Stimulated activated CD4-positive, alpha-beta T cell treated with anti-CD3 and anti-CD28 coated beads, Interleukin-4, amount 100 ng/mL, for 1 hour (primary cell): ENCODE data around the gene HIGD1B.

Experiments
- DNase-seq: peaks from one replicate; pipeline ENCODE4 v3.0.0-alpha.2; 2020

Gene HIGD1B

DNA sequence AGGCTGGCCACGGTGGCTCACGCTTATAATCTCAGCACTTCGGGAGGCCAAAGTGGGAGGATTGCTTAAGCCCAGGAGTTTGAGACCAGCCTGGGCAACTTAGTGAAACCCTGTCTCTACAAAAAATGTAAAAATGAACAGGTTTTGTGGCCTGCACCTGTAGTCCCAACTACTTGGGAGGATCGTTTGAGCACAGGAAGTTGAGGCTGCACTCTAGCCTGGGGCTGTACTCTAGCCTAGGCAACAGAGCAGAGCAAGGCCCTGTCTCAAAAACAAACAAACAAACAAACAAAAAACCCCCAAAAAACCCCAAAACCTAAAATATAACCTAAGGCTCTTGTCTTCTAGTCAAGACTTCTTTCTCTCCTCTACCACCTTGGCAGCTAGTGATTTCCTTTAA lies 7.4 kb upstream of the HIGD1B start:
- DNase-seq, result no peak

DNA sequence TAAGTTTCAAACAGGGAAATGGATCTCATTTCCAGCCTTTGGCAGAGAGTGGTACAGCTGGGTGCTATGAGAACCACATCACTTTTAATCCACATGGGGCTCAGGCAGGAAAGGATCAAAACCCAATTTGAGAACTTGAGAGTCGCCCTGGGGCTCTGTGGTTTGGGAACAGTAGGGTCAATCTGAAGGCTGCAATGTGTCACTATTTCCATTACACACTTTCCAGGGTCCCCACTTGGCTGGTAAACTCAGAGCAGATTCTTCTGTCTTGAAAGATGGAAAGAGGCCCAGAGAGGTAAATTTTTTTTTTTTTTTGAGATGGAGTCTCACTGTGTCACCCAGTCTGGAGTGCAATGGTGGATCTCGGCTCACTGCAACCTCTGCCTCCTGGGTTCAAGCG lies 6.7 kb upstream of the HIGD1B start:
- DNase-seq, result no peak

GRCh38 chr17:44842748-44843147 lies 4.9 kb upstream of the HIGD1B start:
- no peak for DNase-seq

GRCh38 chr17:44844390-44844830 lies 3.3 kb upstream of the HIGD1B start:
- DNase-seq, result no peak

DNA sequence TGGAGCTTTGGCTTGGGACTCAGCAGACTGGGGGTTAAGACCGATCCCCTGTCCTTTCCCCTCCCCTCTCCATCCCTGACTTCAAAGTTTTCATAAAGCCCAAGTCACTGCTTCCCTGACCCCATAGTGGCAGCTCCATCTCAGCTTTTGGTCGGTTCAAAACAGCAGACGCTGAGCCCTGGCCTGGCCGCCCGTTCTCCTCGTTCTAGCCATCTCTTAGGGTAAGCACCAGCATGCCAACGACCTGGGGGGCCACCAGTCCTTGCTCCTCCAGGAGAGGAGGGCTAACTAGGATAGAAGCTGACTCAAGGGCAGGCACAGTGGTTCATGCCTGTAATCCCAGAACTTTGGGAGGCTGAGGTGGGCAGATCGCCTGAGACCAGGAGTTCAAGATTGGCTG lies 1.5 kb upstream of the HIGD1B start:
- DNase-seq, result no peak

- no peak for DNase-seq
Observed at GRCh38 chr17:44848257-44848795, 643 bp downstream of the HIGD1B start.

DNA sequence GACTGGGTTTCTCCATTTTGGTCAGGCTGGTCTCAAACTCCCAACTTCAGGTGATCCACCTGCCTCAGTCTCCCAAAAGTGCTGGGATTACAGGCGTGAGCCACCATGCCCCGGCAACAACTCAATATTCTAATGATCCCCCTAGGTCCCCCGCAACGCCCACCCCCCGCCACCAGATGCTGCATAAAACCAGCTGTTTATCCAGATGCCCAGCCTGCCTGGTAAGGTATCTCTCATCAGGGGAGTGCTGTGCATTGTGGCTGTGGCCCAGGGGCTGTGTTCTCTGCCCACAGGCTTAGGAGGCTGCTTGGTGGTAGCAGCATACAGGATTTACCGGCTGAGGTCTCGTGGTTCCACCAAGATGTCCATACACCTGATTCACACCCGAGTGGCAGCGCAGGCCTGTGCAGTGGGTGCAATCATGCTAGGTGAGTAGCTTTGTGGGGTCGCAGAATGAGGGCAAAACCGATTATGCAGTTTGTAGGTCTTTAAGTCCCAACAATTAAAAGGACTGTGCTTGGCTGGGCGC lies 1.3 kb downstream of the HIGD1B start:
- no peak for DNase-seq

DNA sequence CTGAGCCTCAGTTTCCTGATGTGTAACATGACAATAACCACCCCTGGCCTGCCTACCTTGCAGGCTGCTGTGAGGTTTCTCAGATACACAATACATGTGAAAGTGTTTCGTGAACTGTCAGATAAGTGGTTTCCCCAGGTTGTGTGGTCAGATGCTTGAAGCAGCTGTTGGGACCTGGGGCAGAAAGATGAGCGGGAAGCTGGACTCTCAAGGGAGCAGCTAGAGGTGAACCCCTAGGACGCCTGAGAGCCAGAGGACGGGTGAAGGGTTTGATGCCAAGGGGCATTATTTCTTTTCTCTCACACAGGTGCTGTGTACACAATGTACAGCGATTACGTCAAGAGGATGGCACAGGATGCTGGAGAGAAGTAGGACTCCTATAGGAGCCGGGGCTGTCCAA lies 2.3 kb downstream of the HIGD1B start:
- DNase-seq, result no peak

GRCh38 chr17:44850612-44851011 lies 2.9 kb downstream of the HIGD1B start:
- DNase-seq, result no peak

DNA sequence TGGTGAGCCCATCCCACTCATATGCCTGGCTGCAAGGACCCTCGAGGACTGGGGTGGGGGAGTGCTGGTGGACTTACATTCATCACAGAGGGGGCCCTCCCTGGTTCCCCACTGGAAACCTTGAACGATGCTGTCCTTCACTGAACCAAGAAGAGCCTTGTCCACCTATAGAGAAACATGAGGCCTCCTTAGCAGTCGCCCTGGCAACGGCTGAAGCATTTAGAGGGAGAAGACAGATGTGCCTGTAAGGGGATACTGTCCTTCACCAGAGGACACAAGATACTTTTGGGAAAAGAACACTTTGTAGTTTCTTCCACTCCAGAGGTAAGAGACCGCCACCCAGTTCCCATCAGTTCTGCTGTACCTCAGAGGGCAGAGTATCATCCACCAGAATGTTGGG lies 6.5 kb downstream of the HIGD1B start:
- DNase-seq, result no peak

DNA sequence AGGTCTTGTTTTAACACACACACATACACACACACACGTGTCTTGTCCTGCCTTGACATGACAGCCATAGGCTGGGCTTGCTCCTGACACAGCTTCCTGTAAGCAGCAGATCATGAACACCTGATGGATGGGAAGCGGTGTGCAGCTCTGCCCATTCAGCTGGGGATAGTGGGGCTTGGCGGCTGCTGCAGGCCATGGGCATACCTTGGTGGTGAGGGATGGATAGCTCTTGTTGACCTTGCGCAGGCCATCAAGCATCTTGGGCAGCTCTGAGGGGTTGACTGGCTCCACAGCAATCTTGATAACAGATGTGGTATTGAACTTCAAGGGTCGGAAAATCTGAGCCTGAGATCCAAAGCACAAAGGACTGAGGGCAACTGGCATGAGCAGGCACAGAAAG lies 12.0 kb downstream of the HIGD1B start:
- no peak for DNase-seq

- no peak for DNase-seq
Observed at GRCh38 chr17:44862278-44862914, 14.7 kb downstream of the HIGD1B start.

DNA sequence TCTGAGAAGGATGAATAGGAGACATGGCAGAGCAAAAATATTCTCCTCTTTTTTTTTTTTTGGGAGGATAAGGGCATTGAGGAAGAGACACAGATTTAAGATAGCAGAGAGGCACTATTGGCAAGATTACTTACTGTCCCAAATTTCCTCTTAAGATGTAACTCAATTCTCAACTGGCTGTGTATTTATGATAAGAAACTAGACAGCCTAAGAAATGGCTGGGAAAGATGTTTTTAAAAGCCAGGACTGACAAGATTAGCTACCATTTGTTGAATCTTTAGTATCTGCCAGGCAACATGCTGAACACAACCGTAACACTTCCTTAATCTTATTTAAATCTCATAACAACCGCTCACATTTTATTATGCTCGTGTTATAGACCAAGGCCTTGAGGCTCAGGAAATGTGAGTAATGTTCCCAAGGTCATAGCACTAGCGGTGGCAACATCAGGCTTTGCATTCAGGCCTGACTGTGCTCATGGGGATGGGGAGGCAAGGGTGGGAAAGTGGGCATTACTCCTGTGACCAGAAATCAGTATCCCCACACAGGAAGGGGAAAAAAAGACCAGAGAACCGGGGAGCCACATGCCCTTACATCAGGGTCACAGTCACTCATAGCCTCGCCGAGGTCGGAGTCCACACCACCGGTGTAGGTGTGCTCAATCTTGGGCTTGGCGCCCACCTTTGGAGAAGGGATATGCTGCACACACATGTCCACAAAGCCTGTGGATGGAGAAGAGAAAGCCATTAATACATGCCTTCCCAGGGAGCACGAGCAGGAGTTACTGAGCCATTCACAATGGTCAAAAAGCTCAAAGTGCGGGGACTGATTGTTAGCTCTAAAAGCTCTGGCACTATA lies 15.6 kb downstream of the HIGD1B start:
- no peak for DNase-seq

- DNase-seq, result no peak
Observed at GRCh38 chr17:44864831-44865230, 17.1 kb downstream of the HIGD1B start.

DNA sequence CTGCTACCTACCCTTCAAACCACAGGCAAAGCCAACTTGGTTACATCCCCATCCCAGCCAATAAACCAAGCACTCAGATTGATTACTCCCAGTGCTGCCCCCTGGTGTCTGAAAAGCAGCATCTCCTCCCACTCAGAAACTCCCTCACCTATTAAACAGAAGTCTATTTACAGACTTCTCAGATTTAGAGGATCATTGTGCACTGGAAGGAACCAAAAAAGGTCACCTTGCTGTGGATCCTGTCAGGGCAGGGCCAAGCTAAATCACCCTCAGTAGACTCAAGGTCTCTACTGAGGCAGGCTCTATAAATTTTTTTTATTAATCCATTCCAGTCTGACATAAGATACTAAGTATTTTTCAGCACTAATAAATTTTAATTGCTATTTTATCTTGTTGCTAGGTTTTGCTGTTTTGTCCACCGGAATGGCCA lies 17.6 kb downstream of the HIGD1B start:
- peak; percentile 61 for DNase-seq

- DNase-seq, result no peak
Observed at GRCh38 chr17:44865931-44866330, 18.2 kb downstream of the HIGD1B start.

- no peak for DNase-seq
Observed at GRCh38 chr17:44867841-44868240, 20.2 kb downstream of the HIGD1B start.

GRCh38 chr17:44871556-44871955 lies 23.9 kb downstream of the HIGD1B start:
- no peak for DNase-seq

DNA sequence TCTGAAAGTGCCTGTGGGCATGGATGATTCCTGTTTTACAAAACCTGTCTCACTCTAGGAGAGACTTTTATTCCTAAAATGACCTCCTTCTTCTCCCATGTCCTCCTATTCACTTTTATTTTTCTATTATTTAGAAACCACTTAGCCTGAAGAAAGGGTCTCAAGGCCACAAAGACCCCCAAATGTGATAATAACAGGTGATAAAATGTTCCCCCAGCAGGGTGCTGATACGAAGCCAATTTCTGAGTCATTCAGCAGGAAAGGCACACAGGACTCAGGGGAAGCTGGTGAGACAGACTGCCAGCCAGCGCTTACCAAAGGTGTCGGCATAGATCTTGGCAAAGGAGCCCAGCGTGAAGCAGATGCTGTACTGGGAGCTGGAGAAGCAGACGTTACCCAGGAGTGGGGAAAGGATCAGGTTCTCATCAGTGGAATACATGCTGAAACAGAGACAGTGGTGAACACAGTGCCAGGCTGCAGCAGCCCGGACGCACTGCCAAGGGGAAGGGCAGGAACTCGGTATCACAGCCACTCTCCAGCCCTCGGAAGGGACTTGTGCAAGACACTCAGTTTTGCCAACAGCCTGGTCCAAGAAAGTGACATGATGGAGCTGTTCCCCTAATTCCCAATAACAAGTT lies 24.6 kb downstream of the HIGD1B start:
- no peak for DNase-seq

DNA sequence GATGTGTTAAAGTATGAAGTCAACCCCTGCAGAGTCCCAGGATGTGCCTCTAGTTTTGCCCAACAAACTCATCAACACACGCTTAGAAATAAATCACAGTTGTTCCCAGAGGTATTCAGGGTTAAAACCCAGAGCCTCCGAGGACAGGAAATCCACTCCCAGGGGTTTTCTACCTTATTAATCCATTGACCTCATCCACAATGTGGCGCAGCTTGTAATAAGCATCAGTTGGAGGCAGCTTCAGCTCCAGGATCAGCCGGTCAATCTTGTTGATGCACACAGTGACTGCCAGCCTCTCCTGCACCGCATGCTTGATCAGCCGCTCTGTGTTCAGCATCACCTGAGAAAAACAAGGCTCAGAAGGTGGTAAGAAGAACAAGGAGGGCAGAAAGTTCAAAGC lies 28.1 kb downstream of the HIGD1B start:
- DNase-seq, result no peak

GRCh38 chr17:44877121-44877520 lies 29.4 kb downstream of the HIGD1B start:
- DNase-seq, result no peak

GRCh38 chr17:44878627-44879221 lies 31.0 kb downstream of the HIGD1B start:
- no peak for DNase-seq

- DNase-seq, result no peak
Observed at GRCh38 chr17:44879376-44879775, 31.7 kb downstream of the HIGD1B start.
